Right lobe of liver (tissue), 4 donors: ENCODE data around the gene IFIT1B.

ENCODE experiments used
- CTCF ChIP-seq, 4 donors: fragments of 200-600 bp in 3 of 4; fragments of 450-650 bp in 1 of 4; IDR thresholded peaks; one replicate each; pipeline versions ENCODE4 v1.5.1 to v1.8.0; 2016 to 2022; ENCODE audit warnings: antibody characterized with exemption in 4 of 4, mild to moderate bottlenecking in 2 of 4
- POLR2A ChIP-seq: fragments of 450-650 bp; IDR thresholded peaks from one replicate; pipeline ENCODE4 v1.6.1; 2017; ENCODE audit warnings: antibody characterized with exemption, mild to moderate bottlenecking
- donor health status: DM: no; HTN: no; CAD: no.
- donor health status: DM: no; HTN: no; CAD: no.
- donor health status: DM: no; HTN: yes; CAD: no.

- no peak for TF ChIP-seq CTCF (IDR thresholded peaks at IDR 0.05)
- TF ChIP-seq POLR2A: no peak
Measured at GRCh38 chr10:89341649-89342048, 36.2 kb upstream of the IFIT1B start.
